Fibroblast of villous mesenchyme (primary cell): ENCODE data around the gene LY86. TPM values are rescaled to one million over a fixed set of nuclear protein-coding genes. Genes with fewer than 3 reads are reported as not detected.

Experiments used
- DNase-seq: peaks from one replicate; pipeline ENCODE4 v3.0.0-alpha.2; 2010; ENCODE audit warnings: low read depth
- H3K4me3 ChIP-seq: 2 replicates; pipeline ENCODE4 v1.5.1; 2011; ENCODE audit warnings: low read depth, mild to moderate bottlenecking, low read length
- CTCF ChIP-seq: IDR thresholded peaks from 2 replicates; pipeline ENCODE4 v1.5.1; 2012; ENCODE audit warnings: low read depth, mild to moderate bottlenecking, low read length; ENCODE audit not compliant: insufficient read depth
- total RNA-seq: library from RNA; depleted of rRNA; stranded (reverse); fragments of >200 nt; gene quantifications from 2 replicates; pipeline ENCODE4 v1.2.3, GENCODE V29; 2012

Gene LY86
- total RNA-seq, 1 donor: not detected

- no peak for TF ChIP-seq CTCF
- no peak overlapping the region for H3K4me3 ChIP-seq
- no peak for DNase-seq
These were observed 28.4 kb upstream of the LY86 start for GRCh38 chr6:6559994-6560570.

- DNase-seq: no peak
- H3K4me3 ChIP-seq: no peak overlapping the region
- no peak for TF ChIP-seq CTCF
These were observed 27.6 kb upstream of the LY86 start for GRCh38 chr6:6560909-6561308.

GRCh38 chr6:6564154-6564553 lies 24.4 kb upstream of the LY86 start:
- DNase-seq: no peak
- no peak for TF ChIP-seq CTCF
- H3K4me3 ChIP-seq: no peak overlapping the region

- DNase-seq: no peak
- TF ChIP-seq CTCF: no peak
- no peak overlapping the region for H3K4me3 ChIP-seq
These were observed 23.5 kb upstream of the LY86 start for GRCh38 chr6:6565069-6565468.

GRCh38 chr6:6565488-6565887 lies 23.0 kb upstream of the LY86 start:
- no peak for TF ChIP-seq CTCF
- no peak for DNase-seq
- no peak overlapping the region for H3K4me3 ChIP-seq

GRCh38 chr6:6566766-6567165 lies 21.8 kb upstream of the LY86 start:
- no peak for DNase-seq
- H3K4me3 ChIP-seq: no peak overlapping the region
- no peak for TF ChIP-seq CTCF

- no peak overlapping the region for H3K4me3 ChIP-seq
- DNase-seq: no peak
- TF ChIP-seq CTCF: no peak
These were observed 19.3 kb upstream of the LY86 start for GRCh38 chr6:6569096-6569810.
